ENCODE results near the gene GSG1L2.
"Not testable (repeated sequence)": the region's sequence is repeated elsewhere in the genome, so short reads cannot be mapped to it uniquely, and the experiment has no call there.

Gene GSG1L2

DNA sequence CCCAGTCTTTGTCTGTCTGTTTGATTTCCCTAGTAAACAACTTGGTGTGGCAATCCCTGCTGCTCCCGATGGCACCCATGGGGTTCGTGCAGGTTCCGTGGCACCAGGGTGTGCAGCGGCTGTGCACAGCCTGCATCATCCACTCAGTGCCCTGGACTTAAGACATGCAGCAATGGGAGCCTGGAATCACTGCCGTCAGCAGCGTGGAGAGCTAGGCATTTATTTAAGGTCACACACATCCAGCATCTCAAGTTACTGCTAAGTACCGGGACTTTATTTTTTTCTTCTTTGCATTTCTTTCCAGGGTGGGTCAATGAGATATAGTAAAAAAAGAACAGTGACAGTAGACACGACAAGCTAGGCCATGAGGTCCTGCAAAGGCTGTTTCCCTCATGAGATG lies 33.3 kb downstream of the GSG1L2 start:
- DNase-seq, result no peak

DNA sequence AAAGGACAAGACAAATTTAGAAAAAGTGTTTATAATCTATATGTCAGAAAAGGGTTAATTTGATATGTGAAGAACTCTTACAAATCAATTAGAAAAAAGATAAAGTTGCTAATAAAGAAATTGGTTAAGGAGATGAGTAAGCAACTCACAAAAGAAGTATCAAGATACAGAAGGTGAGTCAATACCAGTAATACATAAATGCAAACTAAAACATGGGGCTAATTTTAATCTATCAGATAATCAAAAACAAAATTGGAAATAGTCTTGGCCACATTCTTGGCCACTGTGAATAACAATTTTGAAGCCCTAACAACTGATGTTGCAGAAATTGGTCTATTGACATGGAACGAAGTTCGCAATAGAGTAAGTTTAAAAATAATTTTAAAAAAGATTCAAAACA lies 37.3 kb downstream of the GSG1L2 start:
- no peak for DNase-seq

DNA sequence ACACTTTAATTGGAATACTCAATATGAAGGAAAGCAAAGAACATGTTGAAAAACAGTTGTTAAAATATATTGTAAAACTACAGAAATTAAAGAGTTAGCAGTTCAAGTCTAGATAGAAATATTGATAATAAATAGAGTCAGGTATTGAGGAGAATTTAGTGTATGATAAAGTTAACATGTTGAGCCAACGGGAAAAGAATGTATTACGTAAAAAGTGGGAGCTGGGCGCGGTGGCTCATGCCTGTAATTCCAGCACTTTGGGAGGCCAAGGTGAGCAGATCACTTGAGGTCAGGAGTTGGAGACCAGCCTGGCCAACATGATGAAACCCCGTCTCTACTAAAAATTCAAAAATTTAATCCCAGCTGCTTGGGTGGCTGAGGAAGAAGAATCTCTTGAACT lies 38.4 kb downstream of the GSG1L2 start:
- DNase-seq, result not testable (repeated sequence)

DNA sequence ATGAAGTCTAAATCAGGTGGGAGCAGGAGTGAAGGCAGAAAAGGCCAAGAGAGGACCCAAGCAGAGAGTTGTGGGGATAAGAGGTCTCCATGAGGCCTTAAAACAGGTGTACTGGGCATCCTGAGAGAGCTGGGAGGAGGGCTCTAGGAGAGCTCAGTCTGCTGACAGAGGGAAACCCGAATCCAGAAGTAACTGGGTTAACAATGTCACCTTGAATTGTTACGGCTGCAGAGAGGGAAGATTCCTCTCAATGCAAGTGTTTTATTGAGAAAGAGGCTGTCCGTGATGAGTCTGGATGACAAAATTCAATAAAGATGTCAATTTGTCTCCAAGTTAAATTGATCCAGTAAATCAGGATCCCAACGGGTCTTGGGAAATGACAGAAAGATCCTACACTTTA lies 38.8 kb downstream of the GSG1L2 start:
- DNase-seq, result no peak

DNA sequence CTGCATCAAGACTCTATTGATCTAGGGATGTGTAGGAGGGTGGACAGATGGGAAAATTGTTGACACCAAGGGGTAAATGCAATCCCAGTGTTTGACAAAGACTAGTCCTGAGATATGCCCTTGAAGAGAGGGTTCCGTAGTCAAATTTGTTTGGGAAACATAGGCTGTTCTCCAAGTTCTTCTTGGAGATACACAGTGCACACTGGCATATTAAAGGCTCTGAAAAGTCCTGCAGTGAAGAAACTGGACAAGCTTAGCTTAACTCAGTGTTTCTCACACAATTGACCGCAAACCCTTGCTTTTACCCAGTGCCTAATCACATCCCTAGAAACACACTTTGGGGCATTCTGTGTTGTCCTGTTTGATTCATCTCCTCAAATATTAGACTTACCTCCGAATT lies 41.3 kb downstream of the GSG1L2 start:
- no peak for DNase-seq

DNA sequence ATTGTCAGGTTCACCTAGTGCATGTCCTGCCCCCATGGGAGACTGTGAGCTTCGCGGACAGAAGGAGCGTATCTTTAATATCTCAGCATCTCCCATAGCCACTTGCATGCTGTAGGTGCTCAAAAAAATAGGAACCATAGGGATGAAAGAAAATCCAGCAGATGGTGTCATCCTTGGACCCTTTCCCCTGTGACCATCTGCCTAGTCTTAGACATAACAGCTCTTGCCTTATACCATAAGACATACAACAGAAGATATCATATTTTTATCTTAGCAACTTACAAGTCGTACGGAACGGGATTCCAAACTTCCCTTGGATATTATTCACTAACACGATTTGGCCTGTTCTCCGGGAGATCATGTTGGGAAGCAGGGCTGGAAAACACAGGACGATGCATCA lies 45.0 kb downstream of the GSG1L2 start:
- no peak for DNase-seq

DNA sequence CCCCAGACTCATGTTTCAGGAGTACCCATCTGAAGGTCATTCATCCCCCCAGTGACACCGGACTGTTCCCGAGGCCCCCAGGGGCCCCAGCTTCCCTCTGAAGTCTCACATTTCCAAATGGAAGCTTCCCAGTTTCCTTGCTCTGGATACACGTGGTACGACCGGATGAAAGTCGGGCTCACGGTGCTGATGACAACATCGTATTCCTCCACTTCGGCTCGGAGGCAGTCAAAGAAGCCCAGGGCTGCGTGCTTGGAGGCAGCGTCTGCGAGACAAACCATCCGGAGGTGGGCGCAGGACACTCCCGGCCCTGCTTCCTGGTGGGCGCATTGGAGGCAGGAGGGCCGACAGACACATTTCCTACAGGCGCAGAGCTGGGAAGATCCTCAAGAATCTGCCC lies 49.2 kb downstream of the GSG1L2 start:
- no peak for DNase-seq

DNA sequence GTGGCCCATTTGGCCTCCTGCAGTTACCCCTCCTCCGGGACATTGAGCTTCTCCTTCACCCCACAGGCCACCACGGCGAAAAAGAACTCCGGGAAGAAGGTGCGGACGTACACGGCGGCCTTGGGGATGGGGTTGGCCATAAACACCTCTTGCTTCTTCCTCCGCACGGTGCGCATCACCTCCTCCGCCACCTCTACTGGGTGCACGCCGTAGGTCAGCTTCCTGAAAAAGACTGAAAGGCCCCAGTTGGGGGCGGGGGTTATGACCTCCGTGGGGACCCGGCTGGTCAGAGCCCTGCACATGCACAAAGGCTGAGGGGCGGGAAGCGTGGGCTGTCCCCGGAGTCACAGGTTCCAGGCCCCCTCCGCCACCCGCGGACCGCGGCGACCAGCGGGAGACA lies 50.4 kb downstream of the GSG1L2 start:
- no peak for DNase-seq

DNA sequence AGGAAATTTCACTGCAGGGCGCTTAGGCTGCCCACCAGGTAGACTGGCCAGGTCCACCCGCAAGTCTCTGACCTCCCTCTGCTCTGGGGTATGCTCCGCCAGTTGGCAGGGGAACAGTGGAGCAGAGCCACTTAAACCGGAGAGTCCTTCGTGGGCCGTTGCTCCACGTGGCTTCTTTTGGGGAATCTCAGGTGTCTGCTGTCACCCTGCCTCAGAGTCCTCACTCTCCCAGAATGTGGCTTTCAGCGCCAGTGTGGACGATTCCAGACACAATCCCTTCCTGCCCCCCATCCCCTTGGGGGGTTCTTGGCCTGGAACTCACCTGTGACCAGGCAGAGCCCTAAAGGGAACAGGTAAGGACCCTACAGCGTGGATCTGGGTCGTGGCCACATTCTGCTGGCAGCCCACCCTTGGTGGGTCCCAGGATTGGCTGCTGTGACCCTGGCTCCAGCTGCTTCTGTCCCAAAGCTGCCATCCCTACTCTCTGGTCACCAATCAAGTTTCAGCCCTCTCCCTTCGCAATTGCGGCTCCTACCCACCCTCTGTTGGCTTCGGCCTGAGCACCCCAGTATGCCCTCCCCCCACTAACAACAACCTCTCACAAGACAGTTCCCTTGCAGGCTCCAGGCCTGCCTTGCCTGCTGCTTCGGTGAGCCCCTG lies 52.7 kb downstream of the GSG1L2 start:
- no peak for DNase-seq

DNA sequence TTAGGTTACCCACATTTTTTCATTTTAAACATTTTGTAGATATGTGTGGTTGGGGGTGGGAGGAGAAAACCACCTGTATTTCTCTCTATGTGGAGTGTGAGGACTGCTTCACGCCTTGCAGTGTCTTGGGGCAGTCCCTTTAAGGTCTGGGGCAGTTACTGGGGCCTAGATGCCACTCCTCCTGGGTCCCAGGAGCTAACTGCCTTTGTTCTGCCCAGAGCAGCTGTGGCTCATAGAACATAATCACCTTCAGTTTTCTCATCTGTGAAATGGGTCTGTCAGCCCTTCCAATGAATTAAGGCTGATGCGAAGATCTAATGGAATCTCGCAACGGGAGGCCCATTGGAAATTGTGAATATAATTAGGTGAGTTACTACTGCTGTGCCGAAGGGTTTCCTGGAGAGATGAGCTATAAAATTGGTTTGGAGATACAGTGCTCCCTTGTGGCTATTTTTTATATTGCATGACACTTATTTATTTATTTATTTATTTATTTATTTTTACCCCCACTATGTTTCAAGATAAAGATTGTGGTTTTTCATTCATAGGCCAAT lies 53.4 kb downstream of the GSG1L2 start:
- DNase-seq, result no peak

DNA sequence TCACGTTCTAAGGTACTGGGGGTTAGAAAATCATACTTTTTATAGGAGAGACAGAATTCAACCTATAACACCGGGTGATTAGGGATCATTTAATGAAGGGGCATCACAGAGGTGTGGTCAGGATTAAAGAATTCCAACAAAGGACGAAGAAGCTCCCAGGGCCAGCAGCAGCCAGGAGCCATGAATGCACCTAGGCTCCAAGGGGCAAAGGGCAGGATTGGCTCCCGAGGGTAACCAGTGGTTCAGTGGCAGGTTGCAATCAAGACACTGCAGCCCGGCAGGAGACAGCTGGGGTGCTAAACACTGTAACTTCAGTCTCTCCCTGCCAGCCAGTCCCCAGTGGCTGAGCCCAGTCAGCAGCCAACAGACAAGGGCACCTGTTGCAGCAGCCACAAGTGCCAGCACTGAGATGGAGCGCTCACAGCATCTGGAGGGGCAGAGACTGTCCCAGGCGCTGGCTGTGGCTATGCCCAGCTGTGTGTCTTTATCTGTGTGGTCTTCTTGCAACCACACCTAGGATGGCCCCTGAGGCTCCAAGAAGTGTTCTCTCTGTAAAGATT lies 54.4 kb downstream of the GSG1L2 start:
- no peak for DNase-seq

DNA sequence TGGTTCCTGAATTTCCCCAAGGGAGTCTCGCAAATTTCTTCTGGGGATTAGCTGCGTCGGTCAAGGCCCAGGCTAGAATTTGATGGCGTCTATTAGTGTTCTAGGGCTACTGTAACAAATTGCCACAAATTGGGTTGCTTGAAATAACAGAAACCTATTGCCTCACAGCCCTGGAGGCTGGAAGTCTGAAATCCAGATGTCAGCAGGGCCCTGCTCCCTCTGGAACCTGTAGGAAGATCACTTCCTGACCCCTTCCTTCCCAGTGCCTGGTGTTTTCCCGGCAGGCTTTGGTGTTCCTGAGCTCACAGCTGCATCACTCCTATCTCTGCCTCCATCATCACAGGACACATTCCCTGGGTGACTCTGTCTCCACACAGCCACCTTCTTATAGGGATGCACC lies 54.9 kb downstream of the GSG1L2 start:
- no peak for DNase-seq

DNA sequence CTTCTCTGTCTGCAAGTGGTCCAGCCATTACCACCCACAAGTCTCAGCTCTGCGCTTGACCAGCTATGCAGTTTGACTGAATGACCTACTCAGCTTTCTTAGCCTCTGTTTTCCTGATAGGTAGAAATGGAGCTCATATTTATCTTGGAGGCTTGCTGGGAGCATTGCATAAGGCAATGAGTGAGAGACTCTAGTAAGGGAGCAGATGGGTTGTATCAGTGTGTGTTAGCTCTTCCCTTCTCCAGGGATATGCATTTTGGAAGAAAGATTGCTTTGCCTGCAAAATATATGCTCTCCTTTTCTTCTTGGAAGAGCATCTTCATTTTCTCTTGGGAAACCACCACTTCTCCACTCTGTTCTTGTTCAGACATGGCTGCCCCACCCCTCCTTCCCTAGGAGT lies 56.6 kb downstream of the GSG1L2 start:
- DNase-seq, result no peak

DNA sequence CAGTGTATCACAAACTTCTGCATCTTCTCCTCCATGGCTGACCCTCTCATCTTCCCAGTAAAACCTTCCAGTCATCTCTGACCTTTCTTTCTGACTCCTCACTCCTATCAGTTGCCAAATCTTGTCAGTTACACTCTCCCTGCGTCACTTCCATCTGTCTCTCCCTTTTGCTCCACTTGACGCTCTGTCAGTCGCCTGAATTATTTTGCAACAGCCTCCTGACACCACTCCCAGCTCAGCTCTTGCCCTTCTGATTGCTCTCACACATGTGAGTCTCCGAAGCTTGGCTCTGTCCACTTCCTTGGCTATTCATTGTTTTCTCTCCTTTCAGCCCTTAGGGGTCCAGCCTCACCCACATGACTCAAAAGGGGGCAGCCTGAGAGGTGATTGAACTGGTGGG lies 58.2 kb downstream of the GSG1L2 start:
- no peak for DNase-seq

DNA sequence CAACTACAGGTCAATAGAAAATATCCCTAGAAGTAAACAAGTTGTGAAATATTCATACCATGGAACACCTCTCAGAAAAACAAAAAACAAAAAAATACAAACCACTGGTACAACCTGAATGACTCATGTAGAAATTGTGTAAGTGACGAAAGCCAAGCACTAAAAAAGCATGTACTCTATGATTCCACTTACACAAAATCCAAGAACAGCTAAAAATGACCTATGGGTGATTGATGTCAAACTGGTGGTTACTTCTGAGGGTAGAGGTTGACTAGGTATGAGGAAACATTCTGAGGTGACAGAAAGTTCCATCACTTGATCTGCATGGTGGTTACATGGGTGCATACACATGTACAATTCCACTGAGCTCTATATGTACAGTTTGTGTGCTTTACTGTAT lies 61.6 kb downstream of the GSG1L2 start:
- no peak for DNase-seq

DNA sequence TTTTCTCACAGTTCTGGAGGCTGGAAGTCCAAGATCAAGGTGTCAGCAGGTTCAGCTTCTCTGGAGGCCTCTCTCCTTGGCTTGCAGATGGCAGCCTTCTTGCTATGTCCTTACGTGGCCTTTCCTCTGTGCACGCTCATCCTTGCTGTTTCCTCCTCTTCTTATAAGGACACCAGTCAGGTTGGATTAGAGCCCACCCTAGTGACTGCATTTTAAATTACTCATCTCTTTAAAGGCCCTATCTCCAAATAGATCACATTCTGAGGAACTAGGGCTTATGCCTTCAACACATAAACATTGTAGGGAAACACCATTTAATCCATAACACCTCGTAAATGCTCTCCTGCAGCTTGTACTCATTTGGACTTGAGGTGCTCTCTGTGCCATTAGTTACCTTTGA lies 66.8 kb downstream of the GSG1L2 start:
- no peak for DNase-seq

All from activated CD4-positive, alpha-beta T cell treated with anti-CD3 and anti-CD28 coated beads, Interleukin-2, amount 50 U/mL, for 4 hours (primary cell).